HEK293 (cell line): ENCODE data around the gene WDCP.

ENCODE experiments used
- SP2 ChIP-seq: fragments of 450-650 bp; formaldehyde crosslinking; IDR thresholded peaks from 2 replicates; pipeline ENCODE4 v1.5.1; 2016; ENCODE audit warnings: missing biosample characterization, missing genetic modification characterization
- SP3 ChIP-seq: fragments of 450-650 bp; formaldehyde crosslinking; IDR thresholded peaks from 2 replicates; pipeline ENCODE4 v1.5.1; 2016; ENCODE audit warnings: missing biosample characterization, missing genetic modification characterization
- SP7 ChIP-seq: fragments of 450-650 bp; formaldehyde crosslinking; IDR thresholded peaks from 2 replicates; pipeline ENCODE4 v1.5.1; 2016; ENCODE audit warnings: missing biosample characterization, missing genetic modification characterization
- ZBTB20 ChIP-seq: fragments of 450-650 bp; formaldehyde crosslinking; IDR thresholded peaks from 2 replicates; pipeline ENCODE4 v1.5.1; 2016; ENCODE audit warnings: missing biosample characterization, missing genetic modification characterization
- ZBTB7A ChIP-seq: fragments of 450-650 bp; formaldehyde crosslinking; IDR thresholded peaks from 2 replicates; pipeline ENCODE4 v1.5.1; 2016; ENCODE audit warnings: low read depth, missing biosample characterization, missing genetic modification characterization
- ZIC2 ChIP-seq: fragments of 450-650 bp; formaldehyde crosslinking; IDR thresholded peaks from 2 replicates; pipeline ENCODE4 v1.5.1; 2016; ENCODE audit warnings: missing biosample characterization, missing genetic modification characterization
- ZNF223 ChIP-seq: fragments of 450-650 bp; formaldehyde crosslinking; IDR thresholded peaks from 2 replicates; pipeline ENCODE4 v1.5.1; 2016; ENCODE audit warnings: missing biosample characterization, missing genetic modification characterization
- ZNF335 ChIP-seq: fragments of 450-650 bp; formaldehyde crosslinking; conservative IDR thresholded peaks from 2 replicates; pipeline ENCODE4 v1.5.1; 2016; ENCODE audit warnings: missing biosample characterization, missing genetic modification characterization
- ZNF37A ChIP-seq: fragments of 450-650 bp; IDR thresholded peaks from 2 replicates; pipeline ENCODE4 v1.5.1; 2018; ENCODE audit warnings: missing biosample characterization, missing genetic modification characterization
- ZNF416 ChIP-seq: fragments of 450-650 bp; formaldehyde crosslinking; IDR thresholded peaks from 2 replicates; pipeline ENCODE4 v1.5.1; 2016; ENCODE audit warnings: missing biosample characterization, missing genetic modification characterization
- ZNF530 ChIP-seq: fragments of 450-650 bp; formaldehyde crosslinking; IDR thresholded peaks from 2 replicates; pipeline ENCODE4 v1.5.1; 2016; ENCODE audit warnings: low read depth, missing biosample characterization, missing genetic modification characterization
- ZNF621 ChIP-seq: fragments of 450-650 bp; formaldehyde crosslinking; IDR thresholded peaks from 2 replicates; pipeline ENCODE4 v1.5.1; 2017; ENCODE audit warnings: missing biosample characterization, missing genetic modification characterization
- ZNF626 ChIP-seq: fragments of 450-650 bp; sonication (Bioruptor Pico); formaldehyde crosslinking; IDR thresholded peaks from 2 replicates; pipeline ENCODE4 v1.5.1; 2018; ENCODE audit warnings: missing biosample characterization, missing genetic modification characterization, inconsistent platforms
- ZNF701 ChIP-seq: fragments of 450-650 bp; formaldehyde crosslinking; IDR thresholded peaks from 2 replicates; pipeline ENCODE4 v1.5.1; 2016; ENCODE audit warnings: missing biosample characterization, missing genetic modification characterization
- ZNF76 ChIP-seq: fragments of 450-650 bp; formaldehyde crosslinking; IDR thresholded peaks from 2 replicates; pipeline ENCODE4; 2016; ENCODE audit warnings: low read depth, missing biosample characterization, missing genetic modification characterization, borderline replicate concordance
- ZNF776 ChIP-seq: fragments of 450-650 bp; formaldehyde crosslinking; IDR thresholded peaks from 2 replicates; pipeline ENCODE4 v1.5.0; 2017; ENCODE audit warnings: missing biosample characterization, missing genetic modification characterization, borderline replicate concordance
- ZNF777 ChIP-seq: fragments of 450-650 bp; formaldehyde crosslinking; IDR thresholded peaks from 2 replicates; pipeline ENCODE4 v1.5.1; 2017; ENCODE audit warnings: missing biosample characterization, missing genetic modification characterization, borderline replicate concordance
- ZXDB ChIP-seq: fragments of 450-650 bp; formaldehyde crosslinking; IDR thresholded peaks from 2 replicates; pipeline ENCODE4 v1.5.1; 2016; ENCODE audit warnings: missing biosample characterization, missing genetic modification characterization
- TF ChIP-seq, protein P1 (sequence below): fragments of 450-650 bp; formaldehyde crosslinking; IDR thresholded peaks from 2 replicates; pipeline ENCODE4 v1.5.1; 2017; ENCODE audit warnings: missing biosample characterization, missing genetic modification characterization
- TF ChIP-seq, protein P2 (sequence below): fragments of 450-650 bp; formaldehyde crosslinking; IDR thresholded peaks from 2 replicates; pipeline ENCODE4 v1.5.1; 2016; ENCODE audit warnings: missing biosample characterization, missing genetic modification characterization
- TF ChIP-seq, protein P3 (sequence below): fragments of 450-650 bp; formaldehyde crosslinking; IDR thresholded peaks from 2 replicates; pipeline ENCODE4 v1.5.1; 2016; ENCODE audit warnings: missing biosample characterization, missing genetic modification characterization, low read depth
- TF ChIP-seq, protein P4 (sequence below): fragments of 450-650 bp; formaldehyde crosslinking; IDR thresholded peaks from 2 replicates; pipeline ENCODE4 v1.5.1; 2016; ENCODE audit warnings: missing biosample characterization, missing genetic modification characterization

The WDCP gene

DNA sequence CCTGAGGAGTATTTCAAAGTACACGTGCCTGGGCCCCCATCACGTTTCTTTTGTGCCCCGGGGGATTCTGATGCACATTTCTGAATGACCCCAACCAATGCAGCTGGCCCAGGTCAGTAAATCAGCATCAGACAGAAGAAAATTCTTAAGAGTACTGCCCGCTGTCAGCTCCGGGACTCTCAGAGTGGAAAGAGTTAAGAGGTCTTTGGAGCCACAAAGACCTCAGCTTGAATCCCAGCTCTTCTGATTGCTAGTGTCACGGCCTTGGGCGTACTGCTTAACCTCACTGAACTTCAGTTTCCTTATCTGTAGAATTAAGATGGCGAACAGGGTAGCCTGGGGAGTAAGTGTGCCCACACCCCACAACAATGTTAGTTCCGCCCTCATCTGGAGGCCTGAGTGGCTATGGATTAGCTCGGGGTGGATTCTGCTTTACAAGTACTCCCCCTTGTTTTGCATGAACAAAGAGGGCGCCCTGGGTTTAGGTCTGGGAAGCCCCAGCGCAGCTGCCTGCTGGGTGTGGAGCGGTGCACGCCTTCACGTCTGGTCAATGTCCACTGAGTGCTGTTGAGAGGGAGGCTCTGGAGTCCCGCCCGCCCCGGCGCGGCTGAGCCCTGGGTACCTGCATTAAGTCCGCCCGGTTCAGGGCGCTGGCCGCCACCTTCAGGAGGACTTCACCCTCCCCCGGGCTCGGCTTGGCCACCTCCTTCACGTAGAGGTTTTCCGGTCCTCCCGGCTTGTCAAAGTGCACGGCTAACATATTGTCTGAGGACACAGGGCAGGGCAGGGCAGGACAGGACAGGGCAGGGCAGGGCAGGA is 36.6 kb upstream of the WDCP start (continued):
- TF ChIP-seq, protein P1, sequence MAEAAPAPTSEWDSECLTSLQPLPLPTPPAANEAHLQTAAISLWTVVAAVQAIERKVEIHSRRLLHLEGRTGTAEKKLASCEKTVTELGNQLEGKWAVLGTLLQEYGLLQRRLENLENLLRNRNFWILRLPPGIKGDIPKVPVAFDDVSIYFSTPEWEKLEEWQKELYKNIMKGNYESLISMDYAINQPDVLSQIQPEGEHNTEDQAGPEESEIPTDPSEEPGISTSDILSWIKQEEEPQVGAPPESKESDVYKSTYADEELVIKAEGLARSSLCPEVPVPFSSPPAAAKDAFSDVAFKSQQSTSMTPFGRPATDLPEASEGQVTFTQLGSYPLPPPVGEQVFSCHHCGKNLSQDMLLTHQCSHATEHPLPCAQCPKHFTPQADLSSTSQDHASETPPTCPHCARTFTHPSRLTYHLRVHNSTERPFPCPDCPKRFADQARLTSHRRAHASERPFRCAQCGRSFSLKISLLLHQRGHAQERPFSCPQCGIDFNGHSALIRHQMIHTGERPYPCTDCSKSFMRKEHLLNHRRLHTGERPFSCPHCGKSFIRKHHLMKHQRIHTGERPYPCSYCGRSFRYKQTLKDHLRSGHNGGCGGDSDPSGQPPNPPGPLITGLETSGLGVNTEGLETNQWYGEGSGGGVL (tag by site-specific recombination) = peak; percentile 7; the same call in 1 of the 2 replicates
- TF ChIP-seq, protein P2, sequence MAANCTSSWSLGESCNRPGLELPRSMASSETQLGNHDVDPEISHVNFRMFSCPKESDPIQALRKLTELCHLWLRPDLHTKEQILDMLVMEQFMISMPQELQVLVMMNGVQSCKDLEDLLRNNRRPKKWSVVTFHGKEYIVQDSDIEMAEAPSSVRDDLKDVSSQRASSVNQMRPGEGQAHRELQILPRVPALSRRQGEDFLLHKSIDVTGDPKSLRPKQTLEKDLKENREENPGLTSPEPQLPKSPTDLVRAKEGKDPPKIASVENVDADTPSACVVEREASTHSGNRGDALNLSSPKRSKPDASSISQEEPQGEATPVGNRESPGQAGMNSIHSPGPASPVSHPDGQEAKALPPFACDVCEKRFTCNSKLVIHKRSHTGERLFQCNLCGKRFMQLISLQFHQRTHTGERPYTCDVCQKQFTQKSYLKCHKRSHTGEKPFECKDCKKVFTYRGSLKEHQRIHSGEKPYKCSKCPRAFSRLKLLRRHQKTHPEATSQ (tag by site-specific recombination) = no peak
- TF ChIP-seq ZNF777 (tag by site-specific recombination) = 0 out of 2 replicates have a peak, but pooled peaks have one; percentile 57
- TF ChIP-seq ZNF76 (tag by site-specific recombination) = no peak
- TF ChIP-seq, protein P3, sequence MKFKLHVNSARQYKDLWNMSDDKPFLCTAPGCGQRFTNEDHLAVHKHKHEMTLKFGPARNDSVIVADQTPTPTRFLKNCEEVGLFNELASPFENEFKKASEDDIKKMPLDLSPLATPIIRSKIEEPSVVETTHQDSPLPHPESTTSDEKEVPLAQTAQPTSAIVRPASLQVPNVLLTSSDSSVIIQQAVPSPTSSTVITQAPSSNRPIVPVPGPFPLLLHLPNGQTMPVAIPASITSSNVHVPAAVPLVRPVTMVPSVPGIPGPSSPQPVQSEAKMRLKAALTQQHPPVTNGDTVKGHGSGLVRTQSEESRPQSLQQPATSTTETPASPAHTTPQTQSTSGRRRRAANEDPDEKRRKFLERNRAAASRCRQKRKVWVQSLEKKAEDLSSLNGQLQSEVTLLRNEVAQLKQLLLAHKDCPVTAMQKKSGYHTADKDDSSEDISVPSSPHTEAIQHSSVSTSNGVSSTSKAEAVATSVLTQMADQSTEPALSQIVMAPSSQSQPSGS = no peak
- no peak for TF ChIP-seq ZNF626 (tag by site-specific recombination)
- TF ChIP-seq ZNF701 (tag by site-specific recombination) = no peak
- TF ChIP-seq ZBTB20 (tag by site-specific recombination) = peak; percentile 99
- TF ChIP-seq ZBTB7A (tag by site-specific recombination) = no peak
- no peak for TF ChIP-seq SP7 (tag by site-specific recombination)
- TF ChIP-seq ZIC2 (tag by site-specific recombination) = no peak
- TF ChIP-seq ZNF223 = no peak
- no peak for TF ChIP-seq ZNF530 (tag by site-specific recombination)
- no peak for TF ChIP-seq ZNF37A (tag by site-specific recombination)
- TF ChIP-seq ZXDB (tag by site-specific recombination) = peak; percentile 97
- TF ChIP-seq, protein P4, sequence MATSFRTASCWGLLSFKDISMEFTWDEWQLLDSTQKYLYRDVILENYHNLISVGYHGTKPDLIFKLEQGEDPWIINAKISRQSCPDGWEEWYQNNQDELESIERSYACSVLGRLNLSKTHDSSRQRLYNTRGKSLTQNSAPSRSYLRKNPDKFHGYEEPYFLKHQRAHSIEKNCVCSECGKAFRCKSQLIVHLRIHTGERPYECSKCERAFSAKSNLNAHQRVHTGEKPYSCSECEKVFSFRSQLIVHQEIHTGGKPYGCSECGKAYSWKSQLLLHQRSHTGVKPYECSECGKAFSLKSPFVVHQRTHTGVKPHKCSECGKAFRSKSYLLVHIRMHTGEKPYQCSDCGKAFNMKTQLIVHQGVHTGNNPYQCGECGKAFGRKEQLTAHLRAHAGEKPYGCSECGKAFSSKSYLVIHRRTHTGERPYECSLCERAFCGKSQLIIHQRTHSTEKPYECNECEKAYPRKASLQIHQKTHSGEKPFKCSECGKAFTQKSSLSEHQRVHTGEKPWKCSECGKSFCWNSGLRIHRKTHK = no peak
- TF ChIP-seq ZNF335 = peak; percentile 92
- TF ChIP-seq SP3 = peak; percentile 36
- no peak for TF ChIP-seq ZNF416 (tag by site-specific recombination)
- no peak for TF ChIP-seq ZNF776 (tag by site-specific recombination)
- TF ChIP-seq SP2 (tag by site-specific recombination) = peak; percentile 67
- peak; percentile 98 for TF ChIP-seq ZNF621 (tag by site-specific recombination)
- TF ChIP-seq, all 188 proteins: peak for 13
